Measurements from ENCODE around the gene ACTN3.
"Not testable (repeated sequence)": the region's sequence is repeated elsewhere in the genome, so short reads cannot be mapped to it uniquely, and the experiment has no call there.

GRCh38 chr11:66544952-66545351 is 1.8 kb upstream of the ACTN3 start:
- TF ChIP-seq CTCF, POLR2A (IDR thresholded peaks at IDR 0.05): not testable (repeated sequence)

Data from testis (tissue), 2 donors.